SK-MEL-5 (cell line): ENCODE data around the gene CAMK1G. TPM values are rescaled to one million over a fixed set of nuclear protein-coding genes. Genes with fewer than 3 reads are reported as not detected.

Experiments
- DNase-seq: peaks from one replicate; pipeline ENCODE4 v3.0.0-alpha.2; 2016; ENCODE audit warnings: low read depth, low spot score
- in situ Hi-C: cut with HindIII; loops from 2 replicates; pipeline ENCODE4 v1.10.0; 2016; ENCODE audit warnings: low sequenced_read_pairs, high pct_unique_total_duplicates, low pct_unique_long_range_greater_than_20kb
- total RNA-seq: library from RNA; depleted of rRNA; stranded (reverse); fragments of >200 nt; shearing (Covaris generic); gene quantifications from 2 replicates; pipeline ENCODE4 v1.2.3, GENCODE V29; 2014

The CAMK1G gene
- total RNA-seq, 1 experiment from 2014 or later, result not detected

DNA sequence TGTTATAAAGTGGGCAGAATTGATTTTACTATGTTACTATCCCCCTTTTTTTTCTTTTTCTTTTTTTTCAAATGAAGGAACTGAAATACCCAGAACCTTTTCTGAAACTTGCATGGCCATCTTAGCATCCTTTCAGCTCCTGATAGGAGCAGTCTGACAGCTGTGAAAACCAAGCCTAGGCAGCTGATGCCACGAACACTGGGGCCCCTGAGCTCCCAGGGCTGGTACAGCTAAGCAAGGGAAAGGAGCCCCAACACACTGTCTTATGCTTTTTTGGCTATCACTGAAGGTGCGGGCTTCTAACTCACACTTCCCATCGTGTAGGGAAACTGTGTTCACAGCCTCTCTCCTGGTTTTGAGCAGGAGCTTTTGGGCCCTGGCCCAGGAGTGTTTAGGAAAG lies 23.0 kb upstream of the CAMK1G start:
- in situ Hi-C loops, result no loop called here
- no peak for DNase-seq

DNA sequence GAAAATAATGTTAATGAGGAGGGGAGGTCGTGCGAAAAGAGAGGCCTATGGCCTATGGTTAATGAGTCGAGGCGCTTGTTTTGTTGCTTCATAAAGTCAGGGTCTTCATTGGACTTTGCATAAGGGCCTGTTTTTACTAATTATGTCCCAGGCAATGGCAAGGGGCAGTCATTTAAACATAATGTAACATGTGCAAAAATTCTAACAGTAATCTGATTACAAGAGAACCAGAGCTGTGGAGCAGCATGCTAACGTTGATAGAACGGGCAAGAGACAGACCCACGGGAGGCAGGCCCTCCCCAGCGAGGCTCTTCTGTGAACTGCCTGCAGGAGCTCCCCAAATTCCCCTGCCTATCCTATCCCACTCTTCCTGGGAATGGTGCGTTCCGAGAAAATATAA lies 22.6 kb upstream of the CAMK1G start:
- in situ Hi-C loops, result no loop called here
- no peak for DNase-seq

DNA sequence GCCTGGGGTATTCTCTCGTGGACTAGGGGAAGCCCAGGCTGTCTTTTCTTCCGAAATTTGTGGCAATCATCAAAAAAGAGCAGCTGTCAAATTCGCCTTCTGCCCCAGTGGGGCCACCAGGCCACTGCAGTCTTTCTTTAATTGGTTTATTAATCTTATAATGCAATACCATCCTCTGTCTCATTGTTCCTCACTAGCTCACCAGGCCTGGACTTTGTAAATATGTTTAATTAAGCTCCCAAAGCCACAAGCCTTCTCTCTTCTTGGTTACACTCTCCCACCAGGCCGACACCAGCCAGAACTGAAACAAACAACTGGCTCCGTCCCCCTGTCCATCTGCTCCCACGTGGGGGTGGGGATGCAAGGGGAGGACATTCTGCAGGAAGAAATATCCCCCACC lies 22.0 kb upstream of the CAMK1G start:
- in situ Hi-C loops, result no loop called here
- DNase-seq, result no peak

DNA sequence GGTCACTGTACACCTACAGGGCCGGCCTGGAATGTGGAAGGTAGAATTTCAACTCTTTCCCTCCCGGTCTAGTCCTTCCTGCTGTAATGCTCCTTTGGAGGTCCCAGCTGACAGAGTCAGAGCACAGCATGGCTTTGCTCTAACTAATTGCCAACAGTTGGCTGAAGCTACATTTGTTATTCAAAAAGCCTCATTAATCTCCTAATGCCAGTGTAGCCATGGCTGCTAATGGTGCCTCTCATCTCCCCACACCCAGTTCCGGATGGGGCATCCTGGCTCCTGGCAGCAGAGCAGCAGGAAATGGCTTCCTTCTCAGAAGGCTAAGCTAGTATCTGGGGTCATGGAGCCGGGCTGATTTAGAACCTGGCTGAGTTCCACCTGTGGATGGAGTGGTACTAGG lies 18.7 kb upstream of the CAMK1G start:
- in situ Hi-C loops, result no loop called here
- no peak for DNase-seq

DNA sequence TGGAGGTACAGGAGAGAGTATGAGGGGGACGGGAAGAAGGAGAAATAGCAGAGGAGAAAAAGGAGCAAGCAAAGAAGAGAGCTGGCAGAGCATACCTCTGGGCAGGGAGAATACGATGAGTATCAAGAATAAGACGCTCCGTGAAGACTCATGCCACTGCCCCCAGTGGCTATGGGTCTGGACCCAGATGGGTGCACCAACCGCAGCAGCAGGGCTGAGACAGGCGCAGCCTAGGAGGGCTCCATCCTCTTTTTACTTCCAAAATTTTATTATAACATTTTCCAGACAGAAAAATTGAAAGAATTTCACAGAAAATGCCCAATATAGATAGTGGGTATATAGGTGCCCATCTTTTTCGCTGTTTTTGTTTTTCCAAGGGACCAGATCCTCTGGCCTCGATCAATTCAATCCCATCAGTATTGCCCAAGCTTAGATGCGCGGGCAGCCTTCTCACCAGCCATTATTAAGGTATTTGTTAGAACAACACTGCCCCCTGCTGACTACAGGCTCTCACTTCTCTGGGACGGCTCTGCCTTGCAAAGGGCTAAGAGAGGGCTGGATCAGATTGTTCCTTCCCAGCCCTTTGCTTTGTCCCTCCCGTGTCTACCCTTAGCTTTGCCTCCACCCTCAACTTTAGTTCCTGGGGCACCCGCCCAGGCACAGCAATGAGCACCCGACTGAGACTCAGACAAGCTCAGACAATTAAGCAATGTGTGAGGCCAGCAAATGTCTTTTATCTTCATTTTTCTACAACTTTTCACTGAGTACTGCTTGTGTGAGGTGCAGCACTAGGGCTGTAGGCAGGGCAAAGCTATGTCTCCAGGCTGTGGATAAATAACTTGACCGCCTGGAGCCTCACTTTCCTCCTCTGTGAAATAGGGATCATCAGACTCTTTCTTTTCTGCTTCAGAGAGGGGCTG lies 17.5 kb upstream of the CAMK1G start:
- peak; percentile 89 for DNase-seq
- in situ Hi-C loops, result no loop called here

DNA sequence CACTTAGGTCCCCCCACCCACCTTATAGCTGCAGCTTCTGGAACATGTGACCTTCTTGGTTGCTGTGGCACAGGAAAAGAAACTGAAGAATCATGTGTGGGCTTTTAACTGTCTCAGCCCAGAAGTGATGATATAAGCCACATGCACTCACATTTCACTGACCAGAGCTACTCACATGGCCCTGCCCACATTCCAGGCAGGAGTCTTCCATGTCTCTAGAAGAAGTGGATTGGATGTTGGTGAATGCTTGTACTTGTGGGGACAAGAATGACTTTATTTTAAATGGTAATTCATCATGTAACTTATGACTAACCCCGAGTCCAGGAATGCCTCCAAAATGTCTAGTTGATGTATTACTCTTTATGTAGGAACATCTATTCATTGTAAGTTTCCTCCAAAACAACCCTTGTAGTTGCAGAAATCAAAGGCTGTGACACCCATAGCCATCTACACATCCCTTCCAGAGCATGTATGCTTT lies 15.8 kb upstream of the CAMK1G start:
- in situ Hi-C loops, result no loop called here
- peak; percentile 55 for DNase-seq

DNA sequence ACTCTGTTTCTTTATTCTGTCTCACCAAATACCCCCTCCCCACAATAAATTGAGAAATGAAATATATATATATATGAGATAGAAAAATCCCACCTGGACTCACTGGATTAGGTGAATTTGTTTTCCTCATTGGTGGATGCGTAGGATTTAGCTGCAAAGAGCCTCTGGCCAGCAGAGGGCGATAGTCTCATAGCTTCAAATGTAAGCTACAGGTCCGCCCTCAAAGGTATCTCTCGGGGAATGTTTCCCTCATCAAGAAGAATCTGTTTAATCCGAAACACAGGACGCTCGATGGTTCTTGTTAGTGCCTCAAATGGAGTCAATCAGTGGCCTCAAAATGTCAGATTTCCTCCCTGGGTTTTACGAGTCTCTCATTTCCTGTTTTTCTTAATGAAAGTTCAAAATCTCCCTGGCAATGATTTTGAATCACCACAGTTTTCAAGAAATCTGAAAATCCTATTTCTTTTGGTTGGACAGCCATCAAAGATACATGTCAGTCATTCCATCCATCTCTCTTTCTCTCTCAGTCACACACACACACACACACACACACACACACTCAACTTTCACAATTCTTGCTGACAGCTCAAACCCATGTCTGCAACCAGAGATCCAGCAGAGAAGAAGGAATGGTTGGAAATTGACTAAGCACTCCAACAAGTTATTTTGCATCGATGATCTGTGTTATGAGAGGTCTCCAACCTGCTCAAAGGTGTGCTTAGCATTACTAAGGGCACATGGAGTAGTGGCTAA lies 13.9 kb upstream of the CAMK1G start:
- DNase-seq, result peak; percentile 82
- in situ Hi-C loops, result no loop called here

DNA sequence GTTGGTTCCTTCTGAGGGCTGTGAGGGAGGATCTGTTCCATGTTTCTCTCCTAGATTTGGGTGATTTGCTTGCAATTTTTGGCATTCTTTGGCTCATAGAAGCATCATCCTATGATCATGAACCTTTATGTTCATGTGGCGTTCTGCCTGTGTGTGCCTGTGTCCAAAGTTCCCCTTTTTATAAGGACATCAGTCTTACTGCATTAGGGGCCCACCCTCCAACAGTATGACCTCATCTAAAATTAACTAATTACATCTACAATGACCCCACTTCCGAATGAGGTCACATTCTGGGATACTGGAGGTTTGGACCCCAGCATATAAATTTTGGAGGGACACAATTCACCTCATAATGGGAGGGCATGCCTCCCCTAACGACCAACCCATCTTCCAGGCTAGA lies 12.8 kb upstream of the CAMK1G start:
- in situ Hi-C loops, result no loop called here
- no peak for DNase-seq

DNA sequence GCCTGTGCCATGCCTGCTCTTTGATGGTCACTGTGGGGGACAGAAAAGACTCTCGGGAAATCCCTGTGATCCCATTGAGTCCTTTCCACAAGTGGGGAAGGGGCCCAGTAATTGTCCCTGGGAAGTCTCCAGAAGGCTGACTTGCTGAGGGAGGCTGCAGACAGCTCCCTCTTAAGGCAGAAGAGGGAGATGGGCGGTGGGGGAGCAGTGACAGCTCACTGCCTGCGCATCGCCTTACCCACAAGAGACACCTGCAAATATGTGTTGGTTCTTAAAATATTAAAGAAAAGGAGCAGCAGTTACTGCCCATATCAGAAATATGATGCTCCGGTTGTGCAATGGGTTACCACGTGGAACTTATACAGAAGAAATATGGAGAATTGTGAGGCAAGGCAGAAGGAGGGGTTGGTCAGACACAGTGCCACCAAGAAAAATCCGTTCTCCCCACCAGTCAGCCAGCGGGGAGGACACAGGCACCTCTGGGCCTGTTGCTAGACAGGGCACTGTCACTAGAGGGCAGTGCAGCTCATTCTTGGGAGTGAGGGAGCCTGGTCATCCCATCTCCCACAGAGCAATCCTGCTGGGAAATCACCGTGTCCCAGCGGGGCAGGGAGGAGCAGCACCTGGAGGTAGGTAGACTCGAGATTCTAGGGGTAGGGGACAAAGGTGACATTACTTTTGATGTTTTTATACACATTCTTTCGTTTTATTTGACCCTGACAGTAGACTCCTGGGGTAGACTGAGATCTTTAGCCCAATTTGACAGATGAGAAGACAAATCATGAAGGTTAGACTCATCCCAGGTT lies 6.9 kb upstream of the CAMK1G start:
- in situ Hi-C loops, result no loop called here
- peak; percentile 82 for DNase-seq

DNA sequence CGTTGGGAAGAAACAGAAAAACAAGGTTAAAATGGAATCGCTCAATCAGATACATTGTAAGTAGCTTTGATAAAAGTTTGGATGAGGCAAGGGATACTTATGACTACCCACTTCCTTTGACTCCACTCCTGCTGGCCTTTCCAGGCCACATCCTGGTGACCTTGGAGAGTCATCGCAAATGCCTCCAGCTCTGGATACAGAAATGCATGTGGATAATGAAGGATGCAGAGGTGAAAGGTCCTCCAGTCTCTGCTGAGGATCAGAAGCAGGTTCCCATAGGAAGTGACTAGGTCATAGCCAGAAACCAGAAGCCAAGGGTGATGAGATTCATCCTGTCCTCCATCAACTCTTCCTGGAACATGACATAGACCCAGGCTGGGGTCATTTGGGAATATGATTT lies 6.2 kb upstream of the CAMK1G start:
- no peak for DNase-seq
- in situ Hi-C loops, result no loop called here

DNA sequence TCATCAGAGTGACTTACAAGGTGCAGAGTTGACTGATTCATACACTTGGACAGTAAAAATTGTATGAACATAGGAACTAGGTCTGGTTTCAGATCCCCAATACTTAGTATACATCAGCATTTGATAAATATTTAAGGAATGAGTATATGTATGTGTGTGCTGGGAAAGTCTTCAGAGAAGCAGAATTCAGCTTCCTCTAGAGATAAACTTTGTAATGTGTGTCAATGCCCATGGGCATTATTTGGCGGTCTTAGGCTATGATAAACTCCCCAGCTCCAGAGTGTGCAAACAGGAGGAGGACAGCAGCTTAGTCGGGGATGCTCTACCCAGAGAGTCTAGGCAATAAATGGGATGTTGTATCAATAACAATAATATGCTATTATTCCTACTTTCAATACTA lies 2.9 kb upstream of the CAMK1G start:
- in situ Hi-C loops, result no loop called here
- no peak for DNase-seq

DNA sequence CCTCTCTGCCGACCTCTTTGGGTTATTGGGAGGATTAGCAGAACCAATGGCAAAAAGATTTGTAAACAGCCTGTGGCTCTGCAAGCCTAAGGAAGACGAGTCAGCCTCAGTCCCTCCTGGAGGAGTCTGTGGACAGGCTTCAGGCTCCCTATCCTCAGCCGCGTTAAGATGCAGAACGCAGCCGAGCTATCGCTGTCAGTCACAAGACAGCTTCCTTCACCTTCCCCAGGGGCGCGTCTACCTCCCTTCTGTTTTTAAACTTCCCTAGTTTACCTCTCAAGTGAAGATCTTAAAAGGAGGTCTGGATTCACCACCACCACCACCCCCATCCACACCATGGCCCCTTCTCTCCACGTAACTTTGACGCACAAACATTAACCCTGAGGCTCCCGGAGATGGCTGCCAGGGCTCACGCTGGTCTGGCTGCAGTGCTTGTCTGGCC lies 738 bp downstream of the CAMK1G start:
- DNase-seq, result no peak
- in situ Hi-C loops, result no loop called here

DNA sequence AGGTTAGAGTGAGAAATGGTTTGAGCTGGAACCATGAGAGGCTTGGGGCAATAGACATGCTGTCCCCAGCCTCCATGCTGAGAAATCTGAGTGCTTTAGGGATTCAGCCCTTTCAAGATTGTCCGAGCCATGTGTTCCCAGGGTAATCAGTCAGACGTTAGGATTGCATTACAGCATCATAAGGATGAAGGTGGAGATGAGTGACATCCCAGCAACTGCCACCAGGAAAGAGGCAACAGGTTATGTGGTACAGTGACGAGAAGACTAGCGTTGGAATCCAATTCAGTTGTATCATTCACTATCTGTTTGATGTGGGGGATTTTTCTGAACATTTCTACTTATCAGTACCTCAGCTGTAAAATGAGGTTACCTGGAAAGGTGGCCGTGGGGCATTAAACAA lies 1.7 kb downstream of the CAMK1G start:
- in situ Hi-C loops, result no loop called here
- DNase-seq, result no peak

DNA sequence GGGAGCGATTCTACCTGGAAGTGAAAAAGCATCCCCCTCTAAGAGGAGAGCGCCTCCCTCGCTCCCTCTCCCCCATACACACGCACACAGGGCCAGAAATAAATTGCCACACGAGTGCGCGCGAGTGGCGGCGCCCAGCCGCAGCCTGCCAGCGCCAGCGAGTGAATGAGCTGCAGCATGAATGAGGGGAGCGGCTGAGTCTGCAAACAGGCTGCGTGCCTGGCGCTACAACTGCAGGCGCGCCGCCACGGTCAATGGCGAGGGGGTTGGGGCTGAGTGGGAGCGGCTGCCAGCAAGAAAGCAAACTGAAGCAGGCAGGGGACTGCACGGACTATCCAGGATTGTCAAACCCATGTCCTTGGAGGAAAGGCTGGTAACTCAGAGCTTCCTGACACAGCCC lies 2.2 kb downstream of the CAMK1G start:
- in situ Hi-C loops, result no loop called here
- no peak for DNase-seq

DNA sequence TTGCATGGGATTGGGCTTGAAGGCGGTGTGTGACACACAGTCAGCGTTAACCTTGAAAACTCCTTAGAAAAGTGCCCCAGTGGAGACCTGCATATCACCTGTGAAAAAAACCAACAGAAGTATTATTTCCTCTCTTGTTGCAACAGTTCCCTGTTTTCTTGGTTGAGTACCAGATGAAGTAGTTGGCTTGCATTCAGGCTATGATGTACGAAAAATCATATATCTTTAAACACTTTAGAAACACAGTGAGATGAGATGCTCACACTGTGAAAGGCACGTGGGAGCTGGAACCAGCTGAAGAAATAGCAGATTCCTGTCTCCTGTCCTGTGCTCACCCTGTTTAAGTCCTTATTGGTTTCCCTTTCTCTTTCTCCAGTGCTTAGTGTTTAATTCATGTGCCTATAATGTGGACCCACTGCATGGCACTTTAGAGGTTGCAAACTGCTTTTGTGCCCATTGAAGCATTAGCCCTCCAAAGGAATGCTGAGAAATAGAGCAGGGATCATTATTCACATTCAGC lies 2.8 kb downstream of the CAMK1G start:
- in situ Hi-C loops, result no loop called here
- no peak for DNase-seq

DNA sequence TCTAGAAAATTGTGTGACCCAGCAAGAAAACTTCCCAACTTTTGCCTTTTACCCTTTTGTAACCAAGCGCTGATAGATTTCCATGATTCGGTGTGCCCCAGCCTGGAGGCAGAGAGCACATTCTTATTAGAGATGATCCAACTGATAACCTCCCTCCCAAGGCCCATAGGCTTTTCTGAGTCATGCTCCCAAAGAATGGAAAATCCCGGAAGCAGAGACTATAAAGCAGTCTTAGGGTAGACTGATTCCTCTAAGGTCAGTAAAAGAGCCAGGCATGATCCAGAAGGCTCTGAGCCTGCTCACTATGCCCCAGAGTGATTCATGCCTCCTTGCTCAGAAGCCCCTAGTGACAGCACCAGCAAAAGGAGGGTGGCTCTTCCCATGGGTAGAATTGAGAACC lies 4.3 kb downstream of the CAMK1G start:
- in situ Hi-C loops, result no loop called here
- DNase-seq, result no peak

DNA sequence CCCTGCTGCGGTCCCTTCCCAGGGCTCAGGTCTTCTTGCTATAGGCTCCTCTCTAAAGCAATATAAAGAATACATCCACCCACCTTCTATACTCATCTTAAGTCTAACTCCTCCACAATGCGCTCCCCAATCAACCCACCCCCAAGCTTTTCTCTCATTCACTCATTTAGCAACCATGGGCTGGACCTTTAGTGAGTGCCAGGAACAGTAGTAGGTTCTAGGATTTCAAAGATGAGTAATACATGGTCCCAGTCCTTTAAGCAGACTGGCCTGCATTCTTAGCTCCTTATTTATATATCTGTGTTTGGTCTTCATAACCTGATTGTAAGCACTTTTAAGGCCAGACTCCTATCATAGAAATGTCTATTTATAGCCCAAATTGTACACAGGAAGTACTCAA lies 5.9 kb downstream of the CAMK1G start:
- in situ Hi-C loops, result no loop called here

DNA sequence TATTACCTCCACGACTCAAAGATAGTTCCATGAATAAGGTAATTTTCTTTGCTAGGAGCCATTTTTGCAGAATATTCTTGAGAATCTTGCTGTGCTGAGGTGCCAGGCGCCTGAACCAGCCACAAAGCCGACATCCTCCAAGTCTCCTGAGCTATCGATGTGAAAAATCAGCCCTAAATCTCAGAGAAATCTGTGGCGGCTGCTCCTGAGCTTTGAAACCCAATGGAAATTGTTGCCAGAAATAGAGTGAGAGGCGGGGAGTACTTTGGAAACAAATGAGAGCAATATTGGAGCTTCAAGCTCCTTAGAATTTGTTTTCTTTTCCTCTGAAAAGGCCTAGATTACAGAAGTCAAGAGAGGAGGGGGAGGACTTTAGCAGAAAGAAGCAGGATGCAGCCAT lies 6.3 kb downstream of the CAMK1G start:
- DNase-seq, result no peak
- in situ Hi-C loops, result no loop called here

More for the DNA sequence above, 5.9 kb downstream of the CAMK1G start:
- no peak for DNase-seq
